ENCODE data around the gene MED13L.

GRCh38 chr12:116066381-116067230 is 210.9 kb downstream of the MED13L start:
- peak; percentile 77 for TF ChIP-seq CTCF (IDR thresholded peaks at IDR 0.05; ENCODE audit: borderline replicate concordance, extremely low read depth, low read length, poor library complexity, severe bottlenecking)
- TF ChIP-seq EZH2 (IDR thresholded peaks at IDR 0.05; ENCODE audit: borderline replicate concordance, low read depth, low read length, severe bottlenecking) = no peak

Data from DND-41 (cell line).